GM13977 (cell line): ENCODE data around the gene APBB2.

ENCODE experiments used
- DNase-seq: peaks from one replicate; pipeline ENCODE4 v3.0.0; 2012; ENCODE audit warnings: low spot score
- CTCF ChIP-seq: IDR thresholded peaks from 2 replicates; pipeline ENCODE4 v1.5.1; 2012; ENCODE audit warnings: mild to moderate bottlenecking, control low read depth; ENCODE audit not compliant: insufficient read depth; ENCODE audit errors: extremely low read depth, missing control alignments
- in situ Hi-C: fragments of 300-500 bp; cut with MboI; formaldehyde crosslinking; loops from one replicate; pipeline ENCODE4 v1.12.0; 2022; ENCODE audit warnings: low sequenced_read_pairs, low pct_unique_long_range_greater_than_20kb, mixed read lengths, inconsistent platforms; ENCODE audit not compliant: unreplicated experiment

The APBB2 gene

DNA sequence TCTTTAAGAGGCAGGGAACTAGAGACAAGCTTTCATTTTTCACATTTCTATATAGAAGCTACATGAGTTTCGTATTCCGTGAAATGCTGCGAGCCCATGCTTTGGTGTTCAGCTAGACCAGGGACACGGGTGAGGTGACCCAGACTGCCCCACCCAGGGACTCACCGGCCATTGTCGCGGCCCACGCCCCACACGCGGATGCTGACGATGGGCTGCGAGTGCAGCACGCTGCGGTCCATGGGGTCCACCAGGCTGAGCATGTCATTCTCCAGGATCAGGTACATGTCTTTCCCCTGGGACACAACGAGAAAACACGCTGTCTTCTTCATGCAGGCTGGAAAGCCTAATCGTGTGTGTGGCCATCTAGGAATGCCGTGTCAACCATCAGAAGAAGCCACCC, 324.1 kb downstream of the APBB2 start:
- TF ChIP-seq CTCF: no peak
- in situ Hi-C loops: no loop called here
- DNase-seq: no peak

GRCh38 chr4:40888933-40889332, 325.4 kb downstream of the APBB2 start:
- in situ Hi-C loops: no loop called here
- no peak for TF ChIP-seq CTCF

DNA sequence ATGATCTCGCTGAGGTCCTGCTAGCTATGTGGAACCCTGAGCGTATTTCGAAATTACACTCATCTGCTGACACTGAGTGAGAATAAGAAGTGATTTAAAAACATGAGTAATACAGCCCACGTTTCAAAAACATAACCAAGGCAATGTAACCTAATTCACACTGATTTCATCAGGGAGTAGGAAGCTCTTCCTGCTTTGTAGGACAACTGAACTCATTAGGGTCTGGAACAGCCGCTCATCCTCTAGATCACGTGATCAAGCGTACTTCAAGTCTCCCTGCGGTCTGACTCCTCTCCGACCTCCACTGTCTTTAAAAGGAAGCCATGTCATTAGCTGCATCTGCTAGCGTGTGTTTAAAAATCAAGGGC, 326.6 kb downstream of the APBB2 start:
- DNase-seq: no peak
- no peak for TF ChIP-seq CTCF
- in situ Hi-C loops: no loop called here

More at GRCh38 chr4:40888933-40889332, 325.4 kb downstream of the APBB2 start:
- no peak for DNase-seq

- no peak for TF ChIP-seq CTCF
- in situ Hi-C loops: no loop called here
- DNase-seq: no peak
Measured at GRCh38 chr4:40886931-40887763, 327.2 kb downstream of the APBB2 start.

DNA sequence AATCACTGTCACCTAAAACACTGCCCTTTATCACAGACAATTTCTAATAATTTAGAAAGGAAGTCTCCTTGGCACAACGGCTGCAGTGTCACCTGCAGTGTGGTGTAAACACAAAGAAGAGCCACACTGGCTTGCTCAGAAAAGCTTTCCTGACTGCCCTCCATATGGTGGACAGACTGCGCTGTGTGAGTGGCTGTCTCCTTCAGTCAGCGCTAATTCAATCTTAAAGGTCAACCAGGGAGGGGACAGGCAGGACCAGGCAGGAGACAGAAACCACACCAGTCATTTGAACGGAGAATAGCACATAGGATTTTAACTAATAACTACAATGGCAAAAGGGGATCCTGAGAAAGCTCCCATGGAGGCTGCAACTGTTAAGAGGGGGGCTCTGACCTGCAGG, 332.5 kb downstream of the APBB2 start:
- DNase-seq: no peak
- in situ Hi-C loops: no loop called here
- TF ChIP-seq CTCF: no peak

- no peak for TF ChIP-seq CTCF
- in situ Hi-C loops: no loop called here
- DNase-seq: no peak
Measured at GRCh38 chr4:40881096-40881495, 333.2 kb downstream of the APBB2 start.
